NCI-H2081 treated with DMSO at 0.1 percent for 48 hours (cell line): ENCODE data around the gene NAV3.
"Not testable (repeated sequence)": the region's sequence is repeated elsewhere in the genome, so short reads cannot be mapped to it uniquely, and the experiment has no call there.

Experiments used
- DNase-seq: peaks from one replicate; lab custom pipeline; 2025; lab: John Stamatoyannopoulos, UW

NAV3 gene

DNA sequence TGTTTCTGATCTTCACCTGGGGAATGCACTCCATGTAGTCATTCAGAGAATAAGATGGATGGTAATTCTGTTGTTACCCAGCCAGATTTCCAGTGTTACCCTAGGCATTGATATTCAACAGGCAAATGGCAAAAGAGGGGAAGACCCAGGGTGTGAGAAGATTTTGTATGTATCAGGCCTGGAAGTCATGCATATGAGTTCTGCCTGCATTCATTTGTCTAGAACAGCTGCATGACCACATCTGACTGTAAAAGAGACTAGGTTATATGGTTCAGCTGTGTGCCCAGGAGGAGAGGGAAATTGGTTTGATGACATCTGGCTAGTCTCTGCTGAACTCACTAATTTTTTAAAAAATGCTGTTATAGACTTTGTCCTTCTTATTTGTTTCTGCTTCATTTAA, 224.9 kb downstream of the NAV3 start:
- no peak for DNase-seq

GRCh38 chr12:78057075-78057474, 226.4 kb downstream of the NAV3 start:
- DNase-seq = no peak

GRCh38 chr12:78060186-78060585, 229.5 kb downstream of the NAV3 start:
- DNase-seq = no peak

DNA sequence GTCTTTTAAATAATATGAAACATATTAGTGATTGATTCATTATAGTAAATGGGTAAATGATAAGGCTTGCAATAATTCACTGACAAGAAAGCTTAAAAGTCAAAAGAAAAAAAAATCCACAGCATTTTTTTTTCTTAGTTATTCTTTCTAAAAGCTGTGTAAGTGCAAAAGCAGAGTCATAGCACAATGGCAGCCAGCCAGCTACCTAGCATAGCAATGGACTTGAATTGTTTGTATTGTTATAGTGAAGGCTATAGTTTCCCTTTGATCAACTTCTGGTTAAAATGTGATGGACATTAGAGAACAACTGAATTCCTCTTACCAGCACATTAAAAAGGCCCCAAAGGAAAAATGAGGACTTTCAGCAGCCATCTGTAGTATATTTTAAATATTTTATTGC, 232.1 kb downstream of the NAV3 start:
- no peak for DNase-seq

GRCh38 chr12:78081590-78082314, 251.1 kb downstream of the NAV3 start:
- DNase-seq = no peak

DNA sequence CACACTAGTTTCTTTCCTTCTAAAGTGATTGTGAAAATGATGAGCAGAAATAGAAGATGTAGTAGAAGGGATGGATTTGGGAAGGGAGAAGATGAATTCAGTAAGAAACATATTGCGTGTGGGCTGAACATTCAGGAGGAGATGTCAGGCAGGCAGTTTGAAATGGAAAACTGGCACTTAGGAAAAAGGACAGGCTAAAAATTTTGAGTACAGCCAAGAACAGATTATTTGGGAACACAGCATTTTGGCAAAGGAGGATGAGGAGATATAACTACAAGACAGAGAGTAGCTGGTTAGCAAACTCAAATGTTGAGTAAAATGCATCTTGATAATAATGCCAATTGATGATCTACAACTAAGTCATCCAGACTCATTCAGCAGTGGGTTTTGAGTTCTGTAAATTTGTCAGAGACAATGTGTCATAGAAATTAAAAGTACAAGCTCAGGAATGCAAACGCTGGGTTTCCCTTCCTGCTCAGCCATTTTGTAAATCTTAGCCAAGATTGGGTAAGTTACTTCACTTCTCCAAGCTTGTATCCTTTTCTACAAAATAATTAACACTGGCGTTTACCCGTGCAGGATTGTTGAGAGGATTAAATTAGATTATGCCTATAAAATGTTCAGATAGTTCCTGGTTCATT, 255.0 kb downstream of the NAV3 start:
- no peak for DNase-seq

GRCh38 chr12:78086553-78087362, 256.1 kb downstream of the NAV3 start:
- DNase-seq = no peak

DNA sequence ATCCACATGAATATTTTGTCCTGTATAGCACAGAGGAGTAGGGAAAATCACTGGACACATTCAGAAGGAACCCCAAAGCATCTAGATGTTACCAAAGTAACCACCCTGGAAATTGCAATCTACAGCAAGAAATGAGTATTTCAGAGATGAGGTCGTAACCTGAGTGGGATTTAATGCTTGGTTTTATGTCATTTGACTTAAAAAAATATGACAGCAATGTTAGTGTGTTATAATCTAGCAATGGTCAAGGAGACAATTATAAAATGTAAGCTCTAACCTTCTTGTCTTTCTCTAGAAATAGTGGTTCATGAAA, 256.6 kb downstream of the NAV3 start:
- no peak for DNase-seq

DNA sequence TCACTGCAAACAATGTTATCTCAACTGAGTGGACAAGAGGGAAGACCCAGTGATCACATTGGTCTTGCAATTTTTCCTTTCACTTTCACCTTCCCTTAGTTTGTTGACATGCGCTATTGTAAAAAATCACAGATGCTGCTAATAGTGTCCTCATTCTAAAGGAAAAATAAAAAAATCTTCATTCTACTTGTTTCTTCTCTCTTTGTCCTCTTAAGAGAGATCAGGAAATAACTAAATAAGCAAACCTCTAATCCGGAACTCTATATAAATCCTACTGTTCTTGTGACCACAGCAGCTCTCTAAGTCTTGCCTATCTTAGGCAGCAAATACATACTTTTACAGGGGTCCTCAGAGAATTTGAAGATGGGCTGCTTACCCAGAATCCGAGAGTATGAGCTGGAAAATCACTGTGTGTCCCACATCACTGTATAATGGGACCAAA, 257.7 kb downstream of the NAV3 start:
- no peak for DNase-seq

DNA sequence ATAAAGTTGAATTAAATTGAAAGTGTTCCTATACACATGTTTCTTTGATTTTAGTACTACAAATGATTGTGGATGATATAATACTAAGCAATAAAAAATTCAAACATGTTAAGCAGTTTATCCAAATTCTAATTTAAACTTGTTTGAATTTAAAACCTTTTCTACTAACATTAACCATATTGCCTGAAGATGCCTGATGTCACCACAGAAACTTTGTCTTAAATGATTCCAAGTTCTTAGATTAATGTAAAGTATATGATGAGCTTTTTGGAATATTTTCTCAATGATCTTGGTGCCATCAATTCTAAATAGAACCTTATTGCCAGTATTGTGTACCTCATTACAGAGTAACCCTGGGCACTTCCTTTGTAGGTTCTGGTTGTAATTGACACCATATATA, 259.6 kb downstream of the NAV3 start:
- DNase-seq = no peak

DNA sequence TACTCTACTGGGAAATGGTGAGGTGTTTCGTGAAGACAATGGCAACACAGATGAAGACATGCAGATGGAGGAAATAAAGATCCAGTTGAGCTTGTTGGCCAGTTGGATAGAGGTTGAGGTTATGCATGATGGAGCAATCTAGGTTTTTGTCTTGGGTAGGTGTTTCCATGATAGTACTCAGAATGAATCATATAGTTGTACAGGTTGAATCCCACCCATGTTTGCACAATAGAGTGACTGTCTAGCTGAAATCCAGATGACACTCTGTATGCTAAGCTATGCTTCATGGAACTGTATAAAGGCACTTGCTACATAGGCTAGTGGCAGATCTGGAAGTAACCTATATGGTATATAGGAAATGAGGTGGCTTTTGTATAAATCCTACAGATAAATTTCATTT, 264.9 kb downstream of the NAV3 start:
- DNase-seq = no peak

GRCh38 chr12:78096909-78097597, 266.4 kb downstream of the NAV3 start:
- DNase-seq = no peak

GRCh38 chr12:78099806-78100205, 269.1 kb downstream of the NAV3 start:
- no peak for DNase-seq

DNA sequence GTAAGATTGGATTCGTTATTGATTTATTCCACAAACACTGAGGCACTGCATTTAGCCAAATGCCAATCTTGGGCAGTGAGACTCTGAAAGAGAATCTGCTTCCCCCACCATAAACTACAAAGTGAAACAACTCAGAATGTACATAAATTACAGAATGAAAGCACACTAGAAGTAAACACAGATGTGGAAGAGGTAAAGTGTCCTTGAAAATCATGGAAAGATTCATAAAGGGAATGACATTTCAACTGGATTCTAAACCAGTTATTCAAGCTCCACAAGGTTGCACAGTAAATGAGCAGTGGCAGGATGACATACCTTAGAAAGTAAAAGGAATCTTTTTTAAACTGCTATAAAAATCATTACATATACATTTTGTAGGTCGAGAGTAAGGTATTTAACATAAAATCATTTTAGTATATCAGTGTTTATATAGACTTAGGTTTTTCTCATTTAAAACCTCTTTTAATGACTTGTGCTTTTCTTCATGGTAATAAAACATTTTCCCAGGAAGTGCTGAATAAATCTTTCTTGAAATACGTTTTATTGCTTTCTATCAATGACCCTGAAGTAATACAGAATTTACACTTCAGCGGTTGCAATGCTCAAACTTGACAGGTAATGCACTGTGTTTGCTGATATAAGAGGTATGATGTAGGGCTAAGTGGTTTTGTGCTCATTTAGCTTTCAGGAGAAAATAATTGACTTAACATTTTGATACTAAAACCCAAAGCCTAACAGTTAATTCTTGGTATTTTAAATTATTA, 270.6 kb downstream of the NAV3 start:
- no peak for DNase-seq

DNA sequence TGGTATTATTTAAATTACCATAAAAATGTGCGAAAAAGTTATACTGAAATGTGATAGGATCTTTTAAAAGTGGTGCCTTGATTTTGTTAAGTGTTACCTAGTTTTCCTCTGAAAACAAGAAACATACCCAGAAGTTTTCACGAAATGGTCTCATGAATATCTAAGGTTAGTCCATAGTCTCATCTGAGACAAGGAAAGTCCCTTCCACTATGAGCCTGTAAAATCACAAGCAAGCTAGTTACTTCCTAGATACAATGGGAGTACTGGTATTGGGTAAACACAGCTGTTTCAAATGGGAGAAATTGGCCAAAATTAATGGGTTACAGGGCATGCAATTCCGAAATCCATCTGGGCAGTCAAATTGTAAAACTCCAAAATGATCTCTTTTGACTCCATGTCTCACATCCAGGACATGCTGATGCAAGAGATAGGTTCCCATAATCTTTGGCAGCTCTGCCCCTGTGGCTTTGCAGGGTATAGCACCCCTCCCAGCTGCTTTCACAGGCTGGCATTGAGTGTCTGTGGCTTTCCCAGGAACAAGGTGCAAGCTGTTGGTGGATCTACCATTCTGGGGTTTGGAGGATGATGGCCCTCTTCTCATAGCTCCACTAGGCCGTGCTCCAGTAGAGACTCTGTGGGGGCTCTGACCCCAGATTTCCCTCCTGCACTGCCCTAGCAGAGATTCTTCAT, 271.4 kb downstream of the NAV3 start:
- no peak for DNase-seq

DNA sequence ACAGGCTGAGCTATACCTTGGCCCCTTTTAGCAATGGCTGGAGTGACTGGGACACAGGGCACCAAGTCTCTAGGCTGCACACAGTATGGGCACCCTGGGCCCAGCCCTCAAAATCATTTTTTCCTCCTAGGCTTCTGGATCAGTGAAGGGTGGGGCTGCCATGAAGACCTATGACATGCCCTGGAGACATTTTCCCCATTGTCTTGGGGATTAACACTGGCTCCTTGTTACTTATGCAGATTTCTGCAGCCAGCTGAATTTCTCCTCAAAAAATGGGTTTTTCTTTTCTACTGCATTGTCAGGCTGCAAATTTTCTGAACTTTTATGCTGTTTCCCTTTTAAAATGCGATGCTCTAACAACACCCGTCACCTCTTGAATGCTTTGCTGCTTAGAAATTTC, 272.1 kb downstream of the NAV3 start:
- not testable (repeated sequence) for DNase-seq

DNA sequence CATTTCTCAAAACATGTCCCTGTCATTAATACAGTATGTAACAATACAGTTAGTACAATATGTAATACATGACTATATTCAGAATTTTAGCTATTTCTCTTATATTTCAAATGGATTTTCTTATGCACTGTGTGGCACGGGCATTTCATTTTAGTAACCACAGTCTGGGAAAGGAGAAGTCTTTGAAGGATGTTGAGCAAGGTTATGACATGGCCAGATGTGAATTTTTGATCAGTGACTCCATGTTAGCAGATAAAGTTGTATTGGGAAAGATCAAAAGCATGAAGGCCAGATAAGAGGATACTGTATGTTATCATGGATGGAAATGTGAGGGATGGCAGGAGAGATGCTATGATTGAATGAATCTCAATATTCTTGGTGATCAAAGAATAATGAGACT, 285.2 kb downstream of the NAV3 start:
- DNase-seq = no peak

- no peak for DNase-seq
These were observed 287.3 kb downstream of the NAV3 start for GRCh38 chr12:78118036-78118435.

GRCh38 chr12:78118486-78118885, 287.8 kb downstream of the NAV3 start:
- DNase-seq = no peak

- DNase-seq = no peak
These were observed 288.7 kb downstream of the NAV3 start for GRCh38 chr12:78119351-78119918.

DNA sequence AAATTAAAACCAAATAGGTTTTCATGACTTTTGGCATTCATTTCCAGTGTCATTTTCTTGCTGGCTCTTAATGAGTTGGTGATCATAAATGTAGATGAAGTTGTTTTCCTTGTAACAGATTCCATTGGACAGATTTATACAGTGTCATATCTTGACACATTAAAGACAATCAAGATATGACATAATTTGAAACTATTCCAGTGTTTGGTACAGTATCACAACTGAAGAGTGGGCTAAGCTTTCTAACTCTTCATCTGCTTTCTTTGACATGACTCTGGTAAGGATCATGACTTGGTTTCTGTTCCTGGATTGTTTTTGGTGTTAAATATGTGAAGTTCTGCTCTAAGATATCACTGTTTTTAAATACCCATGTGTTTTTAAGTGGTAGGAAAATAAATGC, 289.6 kb downstream of the NAV3 start:
- no peak for DNase-seq
